HUES6 (cell line): ENCODE measurements around the gene LRIG1.

Experiments
- H3K27ac ChIP-seq: 2 replicates; pipeline ENCODE4 v1.7.0; 2013; ENCODE audit warnings: low read depth, mild to moderate bottlenecking, low read length, inconsistent platforms
- H3K27me3 ChIP-seq: 2 replicates; pipeline ENCODE4 v1.6.1; 2013; ENCODE audit warnings: low read length; ENCODE audit not compliant: control insufficient read depth, insufficient read depth
- H3K36me3 ChIP-seq: 2 replicates; pipeline ENCODE4 v1.6.1; 2013; ENCODE audit warnings: low read length; ENCODE audit not compliant: control insufficient read depth, insufficient read depth
- H3K4me1 ChIP-seq: 2 replicates; pipeline ENCODE4 v1.6.1; 2013; ENCODE audit warnings: low read length; ENCODE audit not compliant: control insufficient read depth, insufficient read depth
- H3K4me3 ChIP-seq: 2 replicates; pipeline ENCODE4 v1.5.1; 2013; ENCODE audit warnings: low read depth, low read length
- H3K9ac ChIP-seq: one replicate; pipeline ENCODE4 v1.6.1; 2013; ENCODE audit warnings: mild to moderate bottlenecking, low read length
- H3K9me3 ChIP-seq: 2 replicates; pipeline ENCODE4 v1.6.1; 2013; ENCODE audit warnings: low read depth, low read length; ENCODE audit not compliant: control insufficient read depth, insufficient read depth

Gene LRIG1

DNA sequence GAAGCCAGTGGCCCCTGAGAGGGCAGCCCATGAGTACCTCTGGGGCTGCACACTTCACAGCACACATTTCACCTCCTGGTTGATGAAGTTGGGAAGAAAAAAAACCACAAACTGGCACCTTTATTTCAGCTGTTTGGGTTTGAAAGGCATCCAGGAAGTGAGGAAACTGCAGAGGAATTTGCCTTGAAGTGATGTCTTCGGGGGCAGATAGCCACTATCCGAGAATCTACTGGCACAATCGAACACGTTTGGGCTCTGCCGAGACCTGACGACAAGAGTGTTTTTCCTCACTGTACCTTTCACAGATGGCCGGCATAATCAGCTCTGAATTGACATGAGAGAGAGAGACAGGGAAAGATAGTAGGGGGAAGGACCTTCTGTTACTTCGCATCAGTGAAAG, 59.7 kb downstream of the LRIG1 start:
- peak overlapping the region; percentile 36 for H3K9ac ChIP-seq
- H3K27ac ChIP-seq, result peak overlapping the region; percentile 38
- no peak overlapping the region for H3K4me3 ChIP-seq

DNA sequence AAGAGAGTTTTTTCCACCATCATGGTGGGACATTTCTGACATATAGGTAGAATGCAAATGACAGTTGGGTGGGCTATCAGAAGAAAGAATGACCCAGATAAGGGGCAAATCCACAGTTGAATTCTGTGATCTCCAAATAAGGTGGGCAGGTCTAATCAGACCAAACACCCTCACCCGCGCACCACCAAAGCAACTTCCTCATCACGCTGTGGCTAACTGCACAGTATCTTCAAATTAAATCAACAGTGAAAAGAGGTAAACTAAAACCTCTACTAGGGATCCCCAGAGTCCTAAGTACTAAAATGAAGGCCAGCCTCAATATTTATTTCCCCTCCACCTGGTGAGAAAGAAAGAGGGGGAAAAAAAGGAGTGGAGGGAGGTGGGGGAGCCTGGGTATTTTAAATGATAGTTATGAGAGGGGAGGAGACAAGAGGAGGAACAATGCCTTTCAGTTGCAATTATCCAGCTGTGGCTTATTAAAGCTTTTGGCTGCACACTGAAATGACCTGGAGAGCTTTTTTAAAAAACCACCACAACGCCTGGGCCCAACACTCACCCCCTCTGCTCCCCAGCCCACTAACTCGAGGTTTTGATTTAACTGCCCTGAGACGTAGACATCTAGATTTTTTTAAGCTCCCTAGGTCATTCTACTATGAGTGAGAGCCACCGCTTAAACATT, 61.0 kb downstream of the LRIG1 start:
- H3K9me3 ChIP-seq, result no peaks in the 10 kb centered on the region
- H3K9ac ChIP-seq, result no peak overlapping the region
- H3K4me1 ChIP-seq, result peaks cover 81% of the 10 kb centered on the region
- no peaks in the 10 kb centered on the region for H3K27me3 ChIP-seq
- no peak overlapping the region for H3K27ac ChIP-seq
- H3K36me3 ChIP-seq, result peaks cover 17% of the 10 kb centered on the region; the same call in 1 of the 2 replicates
- no peak overlapping the region for H3K4me3 ChIP-seq

More for the DNA sequence above, 59.7 kb downstream of the LRIG1 start:
- peaks cover 84% of the 10 kb centered on the region for H3K4me1 ChIP-seq
- no peaks in the 10 kb centered on the region for H3K9me3 ChIP-seq
- H3K27me3 ChIP-seq, result no peaks in the 10 kb centered on the region
- peaks cover 9% of the 10 kb centered on the region; the same call in 1 of the 2 replicates for H3K36me3 ChIP-seq

DNA sequence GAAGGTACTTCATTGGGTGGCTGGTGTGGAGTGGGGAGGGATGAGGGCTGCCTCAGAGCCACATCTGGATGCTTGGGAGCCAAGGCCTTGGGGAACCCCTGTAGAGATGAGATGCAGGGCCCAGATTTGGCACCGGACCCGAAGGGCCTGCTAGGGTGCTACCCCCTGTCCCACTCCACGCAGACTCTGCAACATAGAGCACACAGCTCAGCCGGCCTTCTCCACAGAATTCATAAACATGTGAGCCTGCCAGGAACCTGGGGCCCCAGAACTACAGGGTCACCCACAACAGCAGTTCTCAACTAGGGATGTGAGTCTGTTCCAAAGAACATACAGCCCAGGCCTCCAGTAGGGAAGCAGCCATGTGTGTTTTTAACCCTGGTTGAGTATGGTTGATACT, 62.8 kb downstream of the LRIG1 start:
- H3K36me3 ChIP-seq, result peaks cover 14% of the 10 kb centered on the region; the same call in 1 of the 2 replicates
- peaks cover 69% of the 10 kb centered on the region for H3K4me1 ChIP-seq
- H3K27me3 ChIP-seq, result no peaks in the 10 kb centered on the region
- no peak overlapping the region for H3K27ac ChIP-seq
- no peak overlapping the region for H3K4me3 ChIP-seq
- H3K9ac ChIP-seq, result no peak overlapping the region
- no peaks in the 10 kb centered on the region for H3K9me3 ChIP-seq

DNA sequence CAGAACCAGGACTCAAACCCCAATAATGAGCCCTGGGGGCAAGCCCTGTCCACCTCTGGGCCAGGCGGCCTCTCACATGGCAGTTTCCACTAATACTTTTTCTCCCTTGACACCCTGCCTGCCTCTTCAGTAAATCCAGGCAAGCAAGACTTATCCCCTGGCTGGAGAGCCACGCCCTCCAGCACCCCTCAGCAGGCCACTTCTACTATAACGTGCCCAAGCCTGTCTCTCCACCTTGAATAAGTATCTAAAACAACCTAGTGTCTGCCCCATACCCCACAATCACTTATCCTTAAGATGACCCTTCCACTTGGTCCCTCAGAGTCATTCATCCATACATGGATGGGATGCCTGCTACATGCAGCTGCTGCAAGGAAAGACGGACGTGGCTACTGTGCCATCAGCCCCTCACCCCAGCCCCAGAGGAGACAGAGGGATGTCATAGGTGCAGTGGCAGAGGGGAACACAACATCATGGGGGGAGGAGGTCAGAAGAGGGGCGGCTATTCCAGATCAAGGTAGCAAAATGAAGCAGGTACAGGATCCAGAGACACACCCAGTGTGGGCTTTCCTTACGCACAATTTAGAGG, 63.4 kb downstream of the LRIG1 start:
- Histone ChIP-seq H3K27ac (no peak overlapping the region), H3K4me3 (no peak overlapping the region), H3K27me3 (no peaks in the 10 kb centered on the region), H3K9me3 (no peaks in the 10 kb centered on the region), H3K9ac (no peak overlapping the region), H3K36me3 (peaks cover 15% of the 10 kb centered on the region; the same call in 1 of the 2 replicates), H3K4me1 (peaks cover 63% of the 10 kb centered on the region)

DNA sequence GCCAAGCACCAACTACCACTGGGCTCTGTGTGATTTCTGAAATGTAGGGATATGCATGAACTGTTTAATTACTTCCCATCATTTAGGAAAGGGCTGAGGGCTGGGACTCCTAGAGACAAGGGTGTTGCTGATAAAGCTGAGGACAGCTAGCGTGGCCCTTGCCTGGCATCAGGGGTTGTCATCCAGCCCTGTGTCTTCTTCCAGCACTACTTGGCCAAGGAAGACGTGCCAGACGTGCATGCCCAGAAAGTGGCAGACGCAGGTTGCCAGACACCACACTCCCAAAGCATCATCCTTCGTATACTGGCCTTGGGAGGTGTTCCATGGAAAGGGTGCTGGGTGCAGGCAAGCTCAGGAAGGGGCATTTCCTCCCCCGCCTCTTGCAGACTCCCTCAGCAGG, 64.8 kb downstream of the LRIG1 start:
- H3K27me3 ChIP-seq, result no peaks in the 10 kb centered on the region
- H3K27ac ChIP-seq, result no peak overlapping the region
- peaks cover 51% of the 10 kb centered on the region for H3K4me1 ChIP-seq
- H3K36me3 ChIP-seq, result peaks cover 21% of the 10 kb centered on the region
- H3K9ac ChIP-seq, result no peak overlapping the region
- H3K4me3 ChIP-seq, result no peak overlapping the region
- H3K9me3 ChIP-seq, result no peaks in the 10 kb centered on the region

DNA sequence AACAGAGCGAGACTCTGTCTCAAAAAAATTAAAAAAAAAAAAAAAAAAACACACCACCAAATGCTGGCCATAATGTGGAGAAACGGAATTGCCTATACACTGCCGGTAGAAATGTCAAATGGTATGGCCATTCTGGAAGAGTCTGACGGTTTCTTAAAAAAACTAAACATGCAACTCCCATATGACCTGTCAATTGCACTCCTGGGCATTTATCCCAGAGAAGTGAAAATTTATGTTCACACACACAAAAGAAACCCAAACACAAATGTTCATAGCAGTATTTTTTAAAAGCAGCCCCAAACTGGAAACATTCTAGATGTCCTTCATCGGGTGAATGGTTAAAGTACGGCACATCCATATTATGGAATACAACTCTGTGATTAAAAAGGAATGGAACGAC, 66.1 kb downstream of the LRIG1 start:
- H3K36me3 ChIP-seq, result peaks cover 21% of the 10 kb centered on the region
- H3K27me3 ChIP-seq, result no peaks in the 10 kb centered on the region
- H3K4me1 ChIP-seq, result peaks cover 47% of the 10 kb centered on the region

DNA sequence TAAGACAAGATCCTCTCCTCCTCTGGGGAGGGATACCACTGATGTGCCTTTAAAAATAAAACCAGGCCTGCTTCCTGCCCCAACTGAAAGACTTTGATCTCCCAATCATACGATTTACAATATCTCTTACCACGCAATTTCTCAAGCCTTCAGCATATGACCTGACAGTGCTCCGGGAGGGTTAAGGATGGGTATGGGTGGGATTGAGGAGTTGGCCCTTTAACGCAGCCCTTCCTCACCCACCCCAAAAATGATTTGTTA, 67.4 kb downstream of the LRIG1 start:
- Histone ChIP-seq H3K36me3 (peaks cover 21% of the 10 kb centered on the region), H3K9me3 (no peaks in the 10 kb centered on the region), H3K9ac (no peak overlapping the region), H3K27ac (no peak overlapping the region), H3K27me3 (no peaks in the 10 kb centered on the region), H3K4me1 (peaks cover 48% of the 10 kb centered on the region), H3K4me3 (no peak overlapping the region)

More for the DNA sequence above, 66.1 kb downstream of the LRIG1 start:
- Histone ChIP-seq H3K4me3 (no peak overlapping the region), H3K9ac (no peak overlapping the region), H3K9me3 (no peaks in the 10 kb centered on the region), H3K27ac (no peak overlapping the region)

DNA sequence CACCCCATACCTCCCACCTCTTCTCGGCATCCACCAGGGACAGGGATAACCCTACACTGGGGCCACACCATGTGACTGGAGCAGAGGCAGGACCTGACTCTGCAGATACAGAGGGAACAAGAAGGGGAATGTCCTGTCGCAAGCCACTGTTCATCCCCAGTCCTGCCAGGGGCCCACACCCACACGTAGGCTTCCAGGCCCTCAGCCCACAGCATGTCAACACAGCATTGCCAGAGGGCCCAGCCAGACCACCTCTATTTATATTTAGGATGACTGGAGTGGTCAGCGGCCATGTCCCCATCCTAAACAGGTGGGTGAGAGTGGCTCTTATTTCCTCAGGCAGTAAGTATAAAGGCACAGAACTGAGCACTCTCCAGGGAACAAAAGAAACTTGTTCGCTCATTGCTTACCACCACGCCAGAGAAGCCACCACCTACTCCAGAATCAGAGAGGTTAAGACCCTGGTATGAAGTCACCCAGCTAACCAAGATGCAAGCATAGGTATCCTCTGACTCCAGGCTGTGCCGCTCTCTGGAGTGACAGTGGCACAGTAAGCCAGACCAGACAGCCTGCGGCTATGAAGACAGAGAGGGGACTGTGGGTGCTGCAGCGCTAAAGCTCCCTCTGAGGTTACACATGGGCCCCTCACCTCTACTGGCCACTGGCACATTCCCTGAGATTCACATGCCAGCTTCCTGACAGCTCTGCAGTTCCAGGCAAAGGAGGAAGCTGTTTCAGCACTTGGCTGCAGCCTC, 67.9 kb downstream of the LRIG1 start:
- peaks cover 21% of the 10 kb centered on the region for H3K36me3 ChIP-seq
- no peak overlapping the region for H3K27ac ChIP-seq
- no peaks in the 10 kb centered on the region for H3K9me3 ChIP-seq
- H3K9ac ChIP-seq, result no peak overlapping the region
- peaks cover 47% of the 10 kb centered on the region for H3K4me1 ChIP-seq
- H3K4me3 ChIP-seq, result no peak overlapping the region
- no peaks in the 10 kb centered on the region for H3K27me3 ChIP-seq

DNA sequence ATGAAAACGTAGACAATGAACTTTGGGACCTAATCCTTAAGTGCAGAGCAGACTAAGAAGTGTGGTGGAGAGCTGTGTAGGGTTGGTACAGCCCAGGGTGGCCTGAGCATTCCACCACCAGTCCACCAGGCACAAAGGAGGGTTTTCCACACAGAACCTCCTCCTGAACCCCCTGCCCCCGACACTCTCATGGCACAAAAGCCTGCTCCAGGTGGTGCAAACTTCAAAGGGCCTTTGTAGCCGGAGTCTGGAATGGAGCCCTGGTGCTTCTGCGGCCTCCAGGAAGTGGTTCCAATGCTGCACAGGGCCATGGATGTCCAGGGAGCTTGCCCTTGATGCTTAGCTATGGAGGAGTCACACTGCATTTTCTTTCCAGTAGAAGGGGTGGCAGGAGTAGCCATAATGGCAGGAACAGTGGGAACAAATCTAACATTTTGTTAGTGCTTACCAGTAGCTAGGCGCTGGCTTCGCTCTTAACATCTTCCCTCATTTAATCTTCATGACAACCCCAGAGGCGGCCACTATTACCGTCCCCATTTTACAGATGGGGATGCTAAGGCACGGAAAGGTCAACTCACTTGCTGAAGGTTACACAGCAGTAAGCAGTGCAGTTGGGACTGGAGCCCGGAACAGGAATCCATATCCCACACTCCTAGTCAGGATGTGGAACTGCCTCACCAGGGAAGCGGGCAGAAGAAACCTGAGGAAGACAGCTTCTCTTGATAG, 68.6 kb downstream of the LRIG1 start:
- Histone ChIP-seq H3K27me3 (no peaks in the 10 kb centered on the region), H3K27ac (no peak overlapping the region), H3K9me3 (no peaks in the 10 kb centered on the region), H3K4me3 (no peak overlapping the region), H3K9ac (no peak overlapping the region), H3K36me3 (peaks cover 21% of the 10 kb centered on the region), H3K4me1 (peaks cover 40% of the 10 kb centered on the region)

DNA sequence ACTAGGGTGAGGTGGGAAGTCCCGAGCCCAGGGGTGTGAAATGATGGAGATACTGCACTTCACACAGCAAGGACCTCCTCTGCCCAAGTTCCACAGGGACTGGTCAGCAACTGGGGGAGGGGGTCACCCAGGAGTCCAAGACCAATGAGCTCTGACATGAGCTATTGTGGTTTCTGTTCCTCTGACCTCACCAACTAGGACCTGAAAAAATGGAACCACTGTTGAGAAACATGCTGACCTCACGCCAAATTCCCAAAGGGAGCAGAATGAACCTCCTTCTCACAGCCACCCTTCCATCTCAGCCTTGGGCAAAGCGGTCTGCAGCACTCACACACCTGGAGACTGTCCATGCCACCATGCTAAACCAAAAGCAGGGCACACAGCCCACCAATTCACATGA, 69.3 kb downstream of the LRIG1 start:
- no peaks in the 10 kb centered on the region for H3K9me3 ChIP-seq
- H3K36me3 ChIP-seq, result peaks cover 21% of the 10 kb centered on the region
- peaks cover 32% of the 10 kb centered on the region for H3K4me1 ChIP-seq
- H3K4me3 ChIP-seq, result no peak overlapping the region
- no peak overlapping the region for H3K27ac ChIP-seq
- no peaks in the 10 kb centered on the region for H3K27me3 ChIP-seq
- H3K9ac ChIP-seq, result no peak overlapping the region

DNA sequence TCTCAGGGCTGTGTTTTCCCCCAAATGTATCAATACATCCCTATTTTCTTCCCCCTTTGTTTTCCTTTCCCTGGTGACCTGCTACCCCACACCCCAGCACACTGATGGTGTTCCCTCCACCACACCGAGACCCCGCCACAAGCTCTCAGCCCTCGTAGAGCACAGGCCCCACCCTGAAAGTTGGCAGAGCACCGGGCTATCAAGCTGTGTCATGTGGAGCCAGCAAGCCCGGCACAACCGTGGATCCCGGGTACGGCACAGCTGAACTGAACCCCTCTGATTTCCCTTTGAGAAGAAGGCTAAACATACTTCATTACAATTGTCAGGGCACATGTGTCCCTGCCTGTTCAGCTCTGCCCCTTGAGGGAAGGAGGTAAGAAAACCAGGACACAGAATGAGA, 69.9 kb downstream of the LRIG1 start:
- H3K9me3 ChIP-seq, result no peaks in the 10 kb centered on the region
- no peak overlapping the region for H3K9ac ChIP-seq
- no peaks in the 10 kb centered on the region for H3K27me3 ChIP-seq
- H3K4me1 ChIP-seq, result peaks cover 26% of the 10 kb centered on the region
- H3K27ac ChIP-seq, result no peak overlapping the region
- H3K36me3 ChIP-seq, result peaks cover 16% of the 10 kb centered on the region
- no peak overlapping the region for H3K4me3 ChIP-seq
